Epithelial cell of proximal tubule (primary cell): ENCODE results near the gene CACNA1D. TPM values are rescaled to one million over a fixed set of nuclear protein-coding genes. Genes with fewer than 3 reads are reported as not detected.

Experiments used
- DNase-seq: peaks from one replicate; pipeline ENCODE4 v3.0.0-alpha.2; 2011; ENCODE audit warnings: low read depth
- H3K4me3 ChIP-seq: 2 replicates; pipeline ENCODE4 v1.5.1; 2011; ENCODE audit warnings: low read depth, mild to moderate bottlenecking, low read length
- total RNA-seq: library from RNA; depleted of rRNA; stranded (reverse); fragments of >200 nt; gene quantifications from 2 replicates; pipeline ENCODE4 v1.2.3, GENCODE V29; 2015
- TF ChIP-seq, protein P1 (sequence below): conservative IDR thresholded peaks from 2 replicates; pipeline ENCODE4 v1.5.1; 2012; ENCODE audit warnings: low read depth, mild to moderate bottlenecking, low read length

CACNA1D gene
- total RNA-seq, 1 donor from 2014 or later = 1.9 TPM

- TF ChIP-seq, protein P1, sequence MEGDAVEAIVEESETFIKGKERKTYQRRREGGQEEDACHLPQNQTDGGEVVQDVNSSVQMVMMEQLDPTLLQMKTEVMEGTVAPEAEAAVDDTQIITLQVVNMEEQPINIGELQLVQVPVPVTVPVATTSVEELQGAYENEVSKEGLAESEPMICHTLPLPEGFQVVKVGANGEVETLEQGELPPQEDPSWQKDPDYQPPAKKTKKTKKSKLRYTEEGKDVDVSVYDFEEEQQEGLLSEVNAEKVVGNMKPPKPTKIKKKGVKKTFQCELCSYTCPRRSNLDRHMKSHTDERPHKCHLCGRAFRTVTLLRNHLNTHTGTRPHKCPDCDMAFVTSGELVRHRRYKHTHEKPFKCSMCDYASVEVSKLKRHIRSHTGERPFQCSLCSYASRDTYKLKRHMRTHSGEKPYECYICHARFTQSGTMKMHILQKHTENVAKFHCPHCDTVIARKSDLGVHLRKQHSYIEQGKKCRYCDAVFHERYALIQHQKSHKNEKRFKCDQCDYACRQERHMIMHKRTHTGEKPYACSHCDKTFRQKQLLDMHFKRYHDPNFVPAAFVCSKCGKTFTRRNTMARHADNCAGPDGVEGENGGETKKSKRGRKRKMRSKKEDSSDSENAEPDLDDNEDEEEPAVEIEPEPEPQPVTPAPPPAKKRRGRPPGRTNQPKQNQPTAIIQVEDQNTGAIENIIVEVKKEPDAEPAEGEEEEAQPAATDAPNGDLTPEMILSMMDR = no peak
These were observed 217.0 kb downstream of the CACNA1D start for GRCh38 chr3:53711387-53711786.

DNA sequence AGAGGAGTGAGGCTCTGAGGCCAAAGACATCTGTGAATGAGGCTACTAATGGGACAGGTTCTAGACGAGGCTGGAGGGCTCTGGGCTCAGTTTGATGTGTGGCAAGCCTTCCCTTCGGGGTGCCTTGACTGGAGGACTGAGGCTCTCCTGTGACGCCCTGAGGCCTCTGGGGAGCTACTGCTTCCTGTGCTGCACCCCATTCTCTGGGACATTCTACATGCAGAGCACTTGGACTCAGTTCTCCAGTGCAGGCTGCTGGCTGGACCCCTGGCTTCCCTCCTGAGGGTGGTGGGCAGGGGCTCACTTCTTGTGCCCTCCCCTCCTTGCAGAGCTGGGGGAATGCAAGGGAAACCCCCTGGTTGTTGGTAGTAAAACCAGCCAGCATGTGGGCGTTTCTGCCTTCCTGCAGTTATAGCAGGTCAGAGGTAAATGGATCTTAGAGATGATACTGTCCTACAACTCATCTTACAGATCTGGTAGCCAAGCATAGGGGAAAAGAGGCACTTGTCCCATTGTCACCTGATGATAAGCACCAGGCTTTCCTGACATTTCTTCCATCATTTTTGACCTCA, 218.5 kb downstream of the CACNA1D start:
- no peak for DNase-seq
- H3K4me3 ChIP-seq = no peak overlapping the region
- TF ChIP-seq, protein P1 = no peak

More at GRCh38 chr3:53711387-53711786, 217.0 kb downstream of the CACNA1D start:
- H3K4me3 ChIP-seq = no peak overlapping the region
- DNase-seq = no peak

DNA sequence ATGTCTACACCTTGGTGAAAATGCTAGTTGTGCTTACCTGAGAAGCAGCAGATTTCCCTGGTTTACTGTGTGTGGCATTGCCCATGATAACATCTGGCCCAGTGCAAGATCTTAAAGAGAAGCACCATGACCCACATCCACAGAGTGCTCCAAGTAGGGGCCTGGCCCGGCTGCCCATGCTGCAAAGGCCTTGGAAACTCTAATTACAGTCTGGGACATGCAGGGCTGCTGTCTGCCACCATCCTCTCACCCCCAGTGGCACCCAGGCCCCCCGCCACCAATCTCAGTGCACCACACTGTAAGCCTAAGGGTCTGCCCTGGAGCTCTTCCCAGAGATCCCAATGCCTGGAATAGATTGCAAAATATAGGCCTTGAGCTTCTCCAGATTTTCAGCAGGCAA, 219.2 kb downstream of the CACNA1D start:
- TF ChIP-seq, protein P1 = no peak
- DNase-seq = no peak

DNA sequence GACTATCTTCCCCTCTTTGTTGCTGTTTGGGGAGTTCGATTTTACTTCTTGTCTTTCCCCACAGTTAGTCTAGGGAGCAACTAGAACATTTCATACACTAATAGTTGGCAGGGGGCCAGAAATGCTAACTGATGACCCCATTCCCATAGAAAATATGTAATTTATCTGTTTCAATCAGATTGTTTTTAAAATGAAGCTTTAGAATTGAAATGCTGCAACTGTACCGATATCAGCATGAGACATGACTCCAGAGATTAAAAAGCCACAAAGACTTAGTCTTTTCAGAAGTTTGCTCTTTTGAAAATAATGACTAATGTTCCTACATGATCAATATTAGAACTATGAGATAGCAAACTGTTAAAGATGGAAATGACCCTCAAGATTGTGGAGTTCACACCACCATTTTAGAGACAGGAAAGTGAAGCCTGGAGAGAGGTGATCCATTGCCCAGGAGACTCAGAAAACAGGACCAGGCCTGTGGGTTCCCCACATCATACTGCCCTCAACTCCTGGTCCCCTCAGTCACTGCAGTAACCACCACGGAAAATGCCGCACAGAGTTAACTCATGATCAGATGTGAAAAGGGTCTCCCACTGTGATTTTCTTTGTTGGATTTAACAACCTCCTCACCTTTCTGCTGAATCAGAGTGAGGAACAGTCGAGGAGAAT, 221.5 kb downstream of the CACNA1D start:
- no peak overlapping the region for H3K4me3 ChIP-seq
- DNase-seq = no peak
- TF ChIP-seq, protein P1 = no peak

More for the DNA sequence above, 219.2 kb downstream of the CACNA1D start:
- H3K4me3 ChIP-seq = no peak overlapping the region

DNA sequence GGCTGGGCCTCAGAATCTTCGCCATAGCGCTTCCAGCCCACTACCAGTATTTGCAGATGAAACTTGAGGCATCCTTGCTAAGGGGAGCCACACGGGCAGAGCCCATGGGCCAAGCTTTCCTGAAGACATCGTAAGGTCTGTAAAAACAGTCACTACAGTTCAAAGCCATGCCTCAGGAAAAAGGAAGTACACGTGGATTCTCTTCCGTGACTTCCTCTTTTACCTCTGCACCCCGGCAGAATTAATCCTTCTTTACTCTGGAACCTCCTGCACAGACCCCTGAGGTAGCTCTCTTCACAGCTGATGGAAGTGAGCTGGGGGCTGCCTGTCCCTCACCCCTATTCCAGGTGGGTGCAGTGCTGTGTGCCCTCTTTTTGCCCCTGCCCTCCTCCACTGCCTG, 222.6 kb downstream of the CACNA1D start:
- no peak for DNase-seq
- TF ChIP-seq, protein P1 = no peak
- no peak overlapping the region for H3K4me3 ChIP-seq

DNA sequence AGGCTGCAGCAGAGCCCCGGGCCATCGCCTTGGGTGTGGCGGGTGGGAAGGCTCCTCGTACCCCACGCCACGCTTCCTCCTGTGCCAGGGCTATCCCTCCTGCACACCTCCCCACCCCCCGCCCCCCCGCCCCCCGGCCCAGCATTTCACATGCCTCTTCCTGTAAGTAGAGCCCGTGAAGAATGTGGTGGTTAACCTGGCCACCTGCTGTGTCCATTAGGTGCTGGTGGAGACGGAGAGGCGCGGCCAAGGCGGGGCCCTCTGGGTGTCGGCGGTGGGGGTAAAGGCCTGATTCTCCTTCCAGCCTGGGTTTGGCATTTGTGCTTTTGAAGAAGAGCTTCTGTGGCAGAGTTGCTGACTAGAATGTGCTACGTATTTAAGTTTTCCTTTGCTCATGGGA, 224.1 kb downstream of the CACNA1D start:
- TF ChIP-seq, protein P1 = no peak
- no peak overlapping the region for H3K4me3 ChIP-seq
- no peak for DNase-seq

- TF ChIP-seq, protein P1 = no peak
- no peak overlapping the region for H3K4me3 ChIP-seq
- no peak for DNase-seq
These were observed 225.4 kb downstream of the CACNA1D start for GRCh38 chr3:53719796-53720195.
